GM23338 (cell line): ENCODE measurements around the gene KRTAP4-3.

Experiments
- CREB1 ChIP-seq: fragments of 250-450 bp; sonication (Bioruptor Pico); IDR thresholded peaks from 2 replicates; pipeline ENCODE4 v1.5.0; 2020; ENCODE audit warnings: low read depth, mild to moderate bottlenecking, moderate library complexity
- CTCF ChIP-seq, 2 experiments: fragments of 200-600 bp in 1 of 2; sonication (generic) in 1 of 2; conservative IDR thresholded peaks; 2 replicates each; pipeline versions ENCODE4 v1.5.1 to v1.6.1; 2016 to 2017; ENCODE audit warnings: antibody characterized with exemption in 2 of 2, low read depth in 2 of 2, mild to moderate bottlenecking in 2 of 2, moderate library complexity in 1 of 2
- ETS1 ChIP-seq: IDR thresholded peaks from 2 replicates; pipeline ENCODE4 v1.6.1; 2016; ENCODE audit warnings: antibody characterized with exemption
- EZH2 ChIP-seq: fragments of 200-600 bp; sonication (generic); IDR thresholded peaks from one replicate; pipeline ENCODE4 v1.8.0; 2017; ENCODE audit warnings: antibody characterized with exemption, mild to moderate bottlenecking, low read depth; ENCODE audit not compliant: unreplicated experiment
- EZH2phosphoT487 ChIP-seq: fragments of 200-600 bp; sonication (generic); IDR thresholded peaks from one replicate; pipeline ENCODE4 v1.8.1; 2018; ENCODE audit warnings: antibody characterized with exemption; ENCODE audit not compliant: unreplicated experiment
- POLR2AphosphoS5 ChIP-seq: IDR thresholded peaks from 2 replicates; pipeline ENCODE4 v1.6.1; 2016; ENCODE audit warnings: antibody characterized with exemption, low read depth
- REST ChIP-seq: IDR thresholded peaks from one replicate; pipeline ENCODE4 v1.6.1; 2018; ENCODE audit warnings: antibody characterized with exemption; ENCODE audit not compliant: unreplicated experiment

GRCh38 chr17:41147531-41148204 is 20.4 kb downstream of the KRTAP4-3 start:
- TF ChIP-seq CTCF (conservative IDR thresholded peaks at IDR 0.05; ENCODE audit: low read depth in 2 of 2) (no peak), EZH2 (no peak), EZH2phosphoT487 (no peak), CREB1 (no peak), POLR2AphosphoS5 (no peak), ETS1 (no peak), REST (no peak)
